Epithelial cell of prostate (primary cell): ENCODE data around the gene SAPCD2.
"Not testable (repeated sequence)": the region's sequence is repeated elsewhere in the genome, so short reads cannot be mapped to it uniquely, and the experiment has no call there.

Experiments
- DNase-seq: peaks from one replicate; pipeline ENCODE4 v3.0.0-alpha.2; 2011; ENCODE audit warnings: low read depth, low spot score
- H3K27ac ChIP-seq: fragments of 450-650 bp; 2 replicates; pipeline ENCODE4 v1.5.1; 2017; ENCODE audit warnings: mild to moderate bottlenecking

SAPCD2 gene

DNA sequence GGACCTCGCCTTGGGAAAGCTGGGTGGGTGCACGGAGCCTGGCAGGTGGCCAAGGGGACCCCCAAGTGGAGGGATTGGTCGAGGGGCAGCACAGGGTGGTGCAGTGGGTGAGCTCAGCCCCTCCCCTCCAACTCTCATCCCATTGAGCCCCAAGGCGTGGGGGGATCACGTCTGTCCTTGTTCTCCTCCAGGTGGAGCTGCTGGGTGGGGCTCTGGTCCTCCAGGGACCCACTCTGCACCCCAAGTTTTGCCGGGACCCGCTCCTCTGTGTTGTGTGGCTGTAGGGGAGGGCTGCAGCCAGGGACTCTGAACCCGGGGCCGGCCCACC is 34.9 kb downstream of the SAPCD2 start:
- H3K27ac ChIP-seq = no peak overlapping the region
- no peak for DNase-seq

DNA sequence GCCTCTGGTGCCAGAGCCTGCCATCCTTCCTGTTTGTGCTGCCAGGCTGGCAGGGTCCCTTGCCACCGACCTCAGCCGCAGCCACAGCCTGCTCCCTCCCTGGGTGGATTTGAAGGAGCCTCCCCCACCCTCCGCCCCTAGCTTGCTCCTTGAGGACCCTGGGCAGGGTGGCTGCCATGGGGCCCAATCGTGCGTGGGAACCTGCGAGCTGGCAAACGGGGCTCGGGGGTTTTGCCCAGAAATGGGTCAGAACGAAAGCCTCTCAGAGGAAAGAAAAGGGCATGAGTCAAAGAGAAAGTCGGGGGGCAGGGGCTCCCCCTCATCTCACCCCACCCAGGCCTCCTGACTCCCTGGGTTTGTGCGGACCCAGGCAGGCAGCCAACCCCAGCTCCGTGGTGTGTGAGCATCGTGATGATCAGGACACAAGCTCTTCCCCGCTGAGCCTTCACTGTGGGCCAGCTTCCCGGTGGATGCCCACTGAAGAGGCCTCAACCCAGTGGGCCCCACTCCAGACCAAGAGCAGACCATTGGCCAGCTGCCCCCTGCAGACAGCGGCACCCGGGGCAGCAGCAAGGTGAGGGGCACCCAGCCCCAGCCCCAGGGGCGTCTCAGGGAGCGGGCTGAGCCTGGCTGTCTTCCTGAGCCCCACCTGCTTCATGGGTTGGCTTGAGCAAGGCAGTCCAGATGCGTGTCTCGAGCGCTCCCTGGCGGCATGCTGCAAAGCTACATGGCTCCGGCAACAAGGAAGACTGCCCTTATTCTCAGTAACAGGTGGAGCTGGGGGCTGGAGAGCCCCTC is 35.4 kb downstream of the SAPCD2 start:
- DNase-seq = peak; percentile 40
- no peak overlapping the region for H3K27ac ChIP-seq

DNA sequence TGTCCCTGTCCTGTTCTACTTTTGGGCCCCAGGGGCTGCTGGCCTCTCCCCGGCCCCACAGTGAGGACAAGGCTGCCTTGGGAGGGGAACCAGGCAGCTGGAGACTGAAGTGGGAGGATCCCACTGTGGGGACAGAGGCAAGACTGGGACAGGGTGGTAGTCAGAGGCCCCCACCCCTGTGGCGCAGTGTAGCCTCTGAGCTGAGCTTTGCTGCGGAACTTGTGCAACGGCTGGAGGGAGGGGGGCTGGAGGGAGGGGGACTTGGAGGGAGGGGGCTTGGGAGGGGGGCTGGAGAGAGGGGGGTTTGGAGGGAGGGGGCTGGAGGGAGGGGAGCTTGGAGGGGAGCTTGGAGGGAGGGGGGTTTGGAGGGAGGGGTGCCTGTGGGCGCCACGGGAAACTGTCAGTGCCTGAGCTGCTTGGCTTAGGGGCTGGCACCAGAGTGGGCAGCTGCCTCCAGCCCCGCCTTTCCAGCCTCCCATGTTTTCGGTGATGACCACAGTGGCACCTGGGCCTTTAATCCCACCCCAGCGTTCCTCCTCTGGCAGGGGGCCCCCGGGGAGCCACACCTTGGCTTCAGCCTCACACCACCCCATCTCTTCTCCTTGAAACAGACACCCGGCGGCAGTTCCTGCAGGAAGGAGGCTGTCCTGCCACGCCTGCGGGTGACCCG is 36.2 kb downstream of the SAPCD2 start:
- no peak for DNase-seq
- H3K27ac ChIP-seq = no peak overlapping the region

DNA sequence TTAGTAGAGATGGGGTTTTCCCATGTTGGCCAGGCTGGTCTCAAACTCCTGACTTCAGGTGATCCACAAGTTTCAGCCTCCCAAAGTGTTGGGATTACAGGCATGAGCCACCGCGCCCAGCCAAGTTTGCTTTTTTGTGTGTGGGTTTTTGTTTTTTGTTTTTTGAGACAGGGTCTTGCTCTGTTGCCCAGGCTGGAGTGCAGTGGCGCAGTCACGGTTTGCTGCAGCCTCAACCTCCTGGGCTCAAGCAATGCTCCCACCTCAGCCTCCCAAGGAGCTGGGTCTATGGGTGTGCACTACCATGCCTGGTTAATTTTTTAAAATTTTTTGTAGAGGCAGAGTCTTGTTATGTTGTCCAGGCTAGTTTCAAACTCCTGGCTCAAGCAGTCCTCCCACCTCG is 36.9 kb downstream of the SAPCD2 start:
- DNase-seq, H3K27ac ChIP-seq: not testable (repeated sequence)

DNA sequence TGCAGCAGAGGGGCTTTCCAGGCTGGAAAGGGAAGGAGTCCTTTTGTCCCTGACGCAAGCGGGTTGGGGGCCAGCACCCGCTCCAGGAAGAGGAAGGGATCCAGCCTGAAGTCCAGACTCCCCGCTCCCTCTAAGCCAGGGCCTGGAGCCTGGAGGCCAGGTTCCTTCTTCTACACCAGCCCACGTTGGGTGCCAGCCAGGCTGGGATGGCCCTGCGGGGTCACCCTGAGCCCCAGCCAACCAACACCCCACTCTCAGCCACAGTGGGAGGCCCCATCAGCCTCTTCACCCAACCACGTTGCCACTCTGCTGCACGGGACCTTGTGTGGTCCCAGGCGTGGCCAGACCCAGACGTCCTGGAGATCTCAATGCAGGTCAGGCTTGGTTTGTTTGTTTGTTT is 37.5 kb downstream of the SAPCD2 start:
- no peak overlapping the region for H3K27ac ChIP-seq
- DNase-seq = no peak

DNA sequence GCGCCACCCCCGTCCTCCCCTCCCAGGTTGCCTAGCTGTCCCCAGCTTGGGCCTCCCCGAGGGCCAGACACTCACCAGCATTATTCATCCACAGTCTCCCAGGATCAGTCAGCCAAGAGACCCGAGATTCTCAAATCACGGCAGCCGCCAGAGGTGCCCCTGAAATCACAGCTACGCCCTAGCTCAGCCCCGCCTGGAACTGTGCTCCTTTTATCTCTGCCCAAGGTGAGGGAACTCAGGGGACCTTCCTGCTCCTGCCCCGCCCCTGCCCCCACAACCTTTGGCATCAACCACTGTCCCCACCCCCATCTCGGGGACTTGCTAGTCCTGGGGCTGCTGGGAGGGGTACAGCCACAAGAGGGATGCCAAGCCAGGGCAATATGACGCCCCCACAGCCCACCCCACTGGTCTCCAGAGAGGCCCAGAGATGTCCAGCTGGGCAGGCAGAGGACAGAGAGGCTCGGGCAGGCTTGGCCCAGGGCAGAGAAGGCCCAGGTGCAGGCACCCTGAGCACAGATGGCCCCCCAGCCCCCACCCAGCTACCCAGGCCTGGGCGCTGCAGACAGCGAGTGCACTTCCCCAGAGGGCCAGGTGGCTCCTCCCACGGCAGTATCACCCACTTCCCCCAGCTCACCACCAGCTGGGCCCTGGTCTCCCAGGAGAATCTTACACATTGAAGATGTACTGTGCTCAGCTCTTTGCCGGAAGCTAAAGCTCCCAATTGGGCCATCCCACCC is 38.3 kb downstream of the SAPCD2 start, which contains the start of gene FUT7:
Gene FUT7 (minus strand): TSS at position 185 of the 737 bp plus-strand sequence. CDS start 97 bp downstream, at position 88.
- H3K27ac ChIP-seq = no peak within 1 kb of the TSS
- no peak for DNase-seq

DNA sequence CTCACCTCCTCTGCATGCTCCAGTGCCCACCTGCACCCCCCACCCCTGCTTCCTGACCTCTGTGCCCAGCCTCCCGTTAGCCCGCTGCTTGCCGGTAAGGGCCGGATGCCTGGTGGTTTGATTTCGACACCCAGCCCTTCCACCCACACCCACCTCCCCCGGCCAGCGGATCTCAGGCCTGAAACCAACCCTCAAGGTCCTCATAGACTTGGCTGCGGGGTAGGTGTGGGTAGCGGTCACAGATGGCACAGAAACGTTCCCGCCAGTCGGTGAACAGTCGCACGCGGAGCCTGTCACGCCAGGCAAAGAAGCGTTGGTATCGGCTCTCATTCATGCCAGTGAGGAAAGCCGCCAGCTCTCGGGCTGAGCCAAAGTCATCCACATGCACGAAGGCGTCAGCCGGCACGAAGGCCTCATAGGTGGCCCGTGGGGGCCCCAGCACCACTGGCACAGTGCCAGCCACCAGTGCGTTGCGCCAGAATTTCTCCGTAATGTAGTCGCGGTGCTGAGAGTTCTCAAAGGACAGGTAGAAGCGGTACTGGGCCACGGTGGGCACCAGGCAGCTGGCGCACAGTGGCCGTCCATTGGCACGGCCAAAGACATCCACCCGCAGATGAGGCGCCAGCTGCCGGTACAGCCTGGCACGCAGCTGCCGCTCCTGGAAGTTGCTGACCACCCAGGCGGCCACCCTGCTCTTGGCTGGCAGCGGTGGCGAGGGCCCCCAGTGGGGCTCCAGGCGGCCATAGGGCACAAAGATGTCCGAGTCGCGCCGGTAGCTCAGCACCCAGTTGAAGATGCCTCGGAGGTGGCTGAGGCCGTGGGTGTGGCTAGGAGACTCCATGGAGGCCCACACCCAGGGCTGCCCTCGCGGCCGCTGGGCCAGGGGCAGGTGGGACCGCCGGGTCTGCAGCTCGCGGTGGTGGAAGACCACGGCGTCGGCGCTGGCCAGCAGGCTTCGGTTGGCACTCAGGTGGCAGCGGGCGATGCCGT is 39.5 kb downstream of the SAPCD2 start:
- no peak overlapping the region for H3K27ac ChIP-seq
- DNase-seq = no peak

DNA sequence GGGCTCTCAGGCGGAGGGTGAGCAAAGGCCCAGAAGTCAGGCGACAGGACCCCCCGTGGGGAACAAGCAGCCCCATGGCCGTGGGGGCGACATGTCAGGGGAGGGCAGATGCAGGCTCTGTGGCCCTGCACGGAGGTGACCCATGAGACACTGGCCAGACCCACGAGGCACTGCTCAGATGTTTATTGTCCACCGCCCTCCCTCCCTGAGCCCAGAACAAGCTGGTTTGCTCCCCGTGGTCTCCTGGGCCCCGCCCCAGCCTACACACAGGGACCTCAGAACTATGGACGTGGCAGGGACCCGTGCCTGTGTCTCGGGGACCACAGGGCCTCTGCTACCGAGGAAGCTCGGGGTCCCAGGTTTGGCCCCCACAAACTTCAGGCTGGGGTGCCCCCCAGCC is 40.4 kb downstream of the SAPCD2 start:
- H3K27ac ChIP-seq = no peak overlapping the region
- no peak for DNase-seq

DNA sequence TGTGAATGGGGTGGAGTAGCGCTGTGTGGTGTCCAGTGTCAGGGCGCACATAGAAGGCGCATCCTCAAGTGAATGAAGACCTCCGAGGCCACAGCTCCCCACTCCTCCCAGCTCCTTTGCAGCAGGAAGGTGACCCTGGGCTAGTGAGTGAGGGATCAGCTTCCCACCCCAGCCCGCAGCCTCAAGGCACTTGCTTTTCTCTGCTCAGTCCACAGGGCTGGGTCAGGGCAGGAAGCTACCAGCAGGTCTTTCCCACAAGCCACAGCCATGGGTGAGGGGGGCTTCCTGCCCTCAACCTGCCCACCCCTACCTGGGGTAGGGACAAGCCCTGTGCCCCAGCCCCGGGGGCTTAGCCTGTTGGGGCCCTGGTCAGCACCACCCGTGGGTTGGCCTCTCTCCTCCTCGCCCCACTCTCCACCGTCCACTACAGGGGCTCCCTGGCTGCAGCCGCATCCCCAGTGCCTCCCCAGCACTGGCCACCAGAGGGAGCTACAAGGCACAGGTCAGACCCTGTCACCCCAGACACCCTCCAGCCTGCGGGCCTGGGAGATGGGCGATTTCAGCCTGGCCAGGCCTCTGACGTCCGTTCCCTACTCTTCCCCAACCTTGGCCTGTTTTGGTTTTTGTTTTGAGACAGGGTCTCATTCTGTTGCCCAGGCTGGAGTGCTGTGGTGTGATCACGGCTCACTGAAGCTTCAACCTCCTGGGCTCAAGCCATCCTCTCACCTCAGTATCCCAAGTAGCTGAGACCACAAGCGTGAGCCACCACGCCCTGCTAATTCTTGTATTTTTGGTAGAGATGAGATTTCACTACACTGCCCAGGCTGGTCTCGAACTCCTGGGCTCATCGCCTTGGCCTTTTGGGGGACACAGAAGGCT is 41.1 kb downstream of the SAPCD2 start:
- H3K27ac ChIP-seq = no peak overlapping the region

DNA sequence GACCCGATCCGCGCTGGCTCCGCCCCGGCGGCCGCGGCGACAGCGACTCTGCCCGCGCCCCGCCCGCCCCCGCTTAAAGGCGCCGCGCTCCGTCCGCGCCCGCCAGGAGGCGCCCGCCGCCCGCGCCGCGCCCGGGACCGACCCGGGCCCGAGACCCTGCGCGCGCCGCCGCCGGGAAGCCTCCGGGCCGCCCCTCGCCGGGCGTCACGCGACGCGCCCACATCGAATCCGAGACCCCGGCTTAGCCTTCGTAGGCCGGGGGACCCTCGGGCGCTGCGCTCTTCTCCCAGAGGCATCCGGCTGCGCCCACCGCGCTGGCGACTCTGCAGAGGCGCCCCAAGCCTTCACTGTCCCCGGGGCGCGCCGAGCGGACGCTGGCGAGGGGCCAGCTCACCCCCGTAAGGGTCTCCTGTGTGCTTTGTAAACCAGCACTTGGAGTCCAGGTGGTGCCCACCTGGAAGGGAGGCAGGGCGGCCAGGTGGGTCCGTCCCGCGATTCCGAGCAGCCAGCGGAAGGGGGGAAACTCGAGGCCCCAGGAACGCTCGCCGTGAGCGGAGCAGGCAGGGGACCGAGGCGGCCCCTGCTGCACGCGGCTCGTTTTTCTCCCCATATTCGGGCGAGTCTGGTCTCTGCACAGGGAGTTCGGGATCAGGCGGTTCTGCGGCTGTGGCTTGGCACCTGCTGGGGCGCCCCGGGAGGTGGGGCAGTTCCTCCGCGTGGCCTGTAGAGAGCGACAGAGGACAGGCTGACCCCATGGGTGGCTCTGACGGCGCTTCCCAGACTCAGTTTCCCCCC is 41.9 kb downstream of the SAPCD2 start:
- no peak for DNase-seq
- no peak overlapping the region for H3K27ac ChIP-seq

More for the DNA sequence above, 41.1 kb downstream of the SAPCD2 start:
- DNase-seq = no peak

DNA sequence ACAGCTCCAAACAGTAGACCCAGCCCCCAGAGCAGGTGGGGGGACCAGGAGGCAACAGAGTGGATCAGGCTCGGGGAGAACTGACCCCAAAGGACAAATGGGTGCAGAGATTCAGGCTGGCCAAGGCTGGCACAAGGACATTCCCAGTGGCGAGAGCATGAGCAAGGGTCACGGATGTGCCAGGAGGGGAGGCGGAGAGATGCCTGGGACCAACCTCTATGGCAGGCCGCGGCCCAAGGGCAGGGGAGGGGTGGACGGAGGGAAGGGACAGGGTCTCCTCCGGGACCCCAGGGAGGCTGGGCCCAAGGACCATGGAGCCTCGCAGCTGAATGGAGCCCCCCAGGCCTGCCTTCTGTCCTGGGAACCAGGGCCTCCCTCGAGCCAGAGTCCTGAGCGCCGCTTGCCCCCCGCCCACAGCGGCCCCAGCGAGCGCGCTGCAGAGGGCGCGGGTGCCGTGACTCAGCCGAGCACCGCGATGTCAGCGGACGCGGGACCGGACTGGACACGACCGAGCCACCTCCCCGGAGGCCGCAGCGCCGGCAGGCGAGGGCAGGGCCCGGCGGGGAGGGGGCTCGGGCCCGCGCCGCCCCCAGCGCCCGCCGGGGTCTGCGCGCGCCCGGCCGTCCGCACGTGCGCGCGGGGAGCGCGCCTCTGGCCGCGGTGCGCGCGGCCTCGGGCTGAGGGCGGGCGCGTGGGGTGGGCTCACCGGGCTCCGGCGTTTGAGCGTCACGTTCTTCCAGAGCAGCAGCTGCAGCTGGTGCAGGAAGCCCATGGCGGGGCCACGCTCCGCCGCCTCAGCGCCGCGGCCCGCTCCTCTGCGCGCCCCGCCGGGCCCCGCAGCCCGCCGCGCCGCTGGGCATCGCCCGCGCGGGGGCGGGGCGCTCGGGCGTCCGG is 42.7 kb downstream of the SAPCD2 start, which contains the start of gene ABCA2:
Gene ABCA2 (minus strand): TSS at position 869 of the 894 bp plus-strand sequence. CDS start 97 bp downstream, at position 772.
- no peak for DNase-seq
- H3K27ac ChIP-seq = no peak within 1 kb of the TSS

DNA sequence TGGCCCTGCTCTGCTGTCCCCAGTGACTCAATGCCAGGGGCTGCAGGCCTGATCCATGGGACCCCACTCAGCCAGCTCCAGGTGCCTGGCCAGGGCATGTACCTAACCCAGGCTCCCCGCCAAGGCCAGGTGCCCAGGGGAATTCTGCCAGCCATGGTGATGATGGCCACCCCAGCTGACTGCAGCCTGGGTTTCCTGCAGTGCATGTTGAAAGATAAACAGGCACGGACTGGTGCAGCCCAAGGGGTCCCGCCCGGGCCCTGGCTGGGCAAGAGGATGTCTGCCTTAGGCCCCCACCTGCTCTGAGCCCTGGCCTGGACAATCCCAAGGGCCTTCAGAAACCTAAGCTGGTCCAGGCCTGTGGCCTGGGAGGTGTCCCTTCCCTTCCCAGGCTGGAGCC is 43.5 kb downstream of the SAPCD2 start:
- H3K27ac ChIP-seq = no peak overlapping the region

DNA sequence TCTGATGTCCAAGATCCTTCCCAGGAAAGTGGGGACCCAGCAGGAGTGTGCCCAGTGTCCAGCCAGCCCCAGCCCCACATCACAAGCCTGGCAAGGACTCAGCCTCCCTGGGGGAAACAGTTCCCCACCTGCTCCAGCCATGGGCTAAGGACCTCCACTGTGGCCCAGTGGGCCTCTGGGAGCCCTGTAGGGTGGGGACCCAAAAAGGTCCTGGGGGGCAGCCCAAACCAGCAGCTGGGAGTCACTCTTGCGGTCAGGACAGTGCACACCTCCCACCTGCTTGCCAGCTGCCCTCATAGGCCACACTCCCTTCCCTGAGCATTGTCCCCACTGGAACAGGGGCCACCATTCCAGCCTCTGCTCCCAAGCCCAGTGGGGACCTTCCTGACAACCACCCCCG is 44.0 kb downstream of the SAPCD2 start:
- no peak overlapping the region for H3K27ac ChIP-seq
- no peak for DNase-seq

More for the DNA sequence above, 43.5 kb downstream of the SAPCD2 start:
- DNase-seq = no peak

DNA sequence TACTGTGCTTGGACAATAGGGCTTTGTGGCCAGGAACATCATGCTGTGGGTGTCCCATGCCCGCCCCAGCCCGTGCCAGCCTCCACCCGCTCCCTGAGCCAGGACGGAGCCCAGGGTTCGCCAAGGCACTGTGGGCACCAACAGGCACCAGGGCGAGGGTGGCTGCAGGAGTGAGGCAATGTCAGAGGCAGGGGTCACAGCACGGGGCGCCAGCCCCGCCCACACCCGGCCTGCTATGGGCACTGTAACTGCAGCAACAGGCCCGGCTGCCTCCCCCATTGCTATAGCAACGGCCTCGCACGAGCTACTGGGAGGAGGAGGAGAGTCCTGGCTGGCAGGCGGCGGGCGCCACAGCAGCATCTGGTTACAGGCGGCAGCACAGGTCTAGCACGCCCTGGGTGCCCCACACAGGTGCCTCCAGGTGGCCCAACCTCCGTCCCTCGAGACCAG is 44.8 kb downstream of the SAPCD2 start:
- H3K27ac ChIP-seq = no peak overlapping the region
- no peak for DNase-seq

DNA sequence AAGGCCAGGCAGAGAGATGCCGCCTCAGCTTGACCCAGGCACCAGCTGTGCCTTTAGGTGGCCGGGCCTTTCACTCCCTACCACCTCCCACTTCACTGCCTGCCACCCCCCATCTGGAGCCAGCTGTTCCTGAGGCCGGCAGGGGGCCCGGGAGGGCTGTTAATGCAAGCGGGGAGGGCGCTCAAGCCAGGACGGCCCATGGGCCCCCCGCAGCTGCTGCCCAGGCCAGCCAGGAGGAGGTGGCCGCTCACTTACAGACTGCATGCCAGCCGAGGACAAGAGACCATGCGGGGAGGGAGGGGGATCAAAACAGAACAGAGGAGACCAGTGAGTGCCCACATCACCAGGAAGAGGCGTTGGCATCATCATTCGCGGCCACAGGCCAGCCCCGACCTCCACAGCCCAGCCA is 46.8 kb downstream of the SAPCD2 start:
- DNase-seq = no peak
- no peak overlapping the region for H3K27ac ChIP-seq

DNA sequence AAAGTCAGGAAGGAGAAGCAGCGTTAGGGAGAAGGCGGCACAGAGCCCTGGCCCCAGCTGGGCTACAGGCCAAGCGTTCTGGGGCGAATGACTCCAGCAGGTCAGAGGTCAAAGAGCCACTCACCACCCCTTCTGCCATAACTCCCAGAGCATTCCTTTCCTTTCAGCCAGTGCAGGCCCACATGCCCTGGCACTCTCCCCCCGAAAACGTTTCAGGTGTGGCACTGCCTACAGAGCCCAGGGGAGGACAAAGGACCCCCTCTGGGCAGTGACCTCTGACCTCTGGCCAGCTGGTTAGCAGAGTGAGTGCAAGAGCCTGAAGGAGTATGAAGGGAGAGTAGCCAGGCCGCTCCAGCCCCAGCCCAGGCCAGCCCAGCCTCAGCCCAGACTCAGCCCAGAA is 47.2 kb downstream of the SAPCD2 start:
- no peak overlapping the region for H3K27ac ChIP-seq
- no peak for DNase-seq

DNA sequence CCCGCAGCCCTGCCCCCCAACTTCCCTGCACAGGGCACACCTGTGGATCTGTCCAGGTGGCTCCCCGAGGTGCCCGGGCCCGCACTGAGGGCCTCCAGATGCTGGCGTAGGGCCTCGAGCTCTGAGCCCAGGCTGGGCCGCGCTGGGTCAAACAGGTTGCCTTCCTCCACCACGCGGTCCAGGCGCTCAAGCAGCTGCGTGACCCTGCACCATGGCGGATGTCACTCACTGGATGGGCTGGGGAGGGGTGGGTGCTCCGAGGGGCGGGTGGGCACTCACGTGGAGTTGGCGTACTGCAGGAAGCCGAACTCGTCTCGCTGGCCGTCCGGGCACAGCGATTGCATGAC is 47.7 kb downstream of the SAPCD2 start:
- H3K27ac ChIP-seq = no peak overlapping the region
- DNase-seq = no peak
